Measurements from ENCODE around the gene FAH. TPM values are rescaled to one million over a fixed set of nuclear protein-coding genes. Genes with fewer than 3 reads are reported as not detected.

FAH gene
- total RNA-seq, 1 donor: 17.7 TPM

- Histone ChIP-seq H3K4me3 (ENCODE audit: insufficient read depth, low read length) (no peak overlapping the region), H3K79me2 (ENCODE audit: insufficient read depth, low read length) (no peaks in the 10 kb centered on the region), H3K4me1 (ENCODE audit: insufficient read depth, low read length) (peaks cover 15% of the 10 kb centered on the region), H3K36me3 (ENCODE audit: insufficient read depth, low read length) (peaks cover 47% of the 10 kb centered on the region), H3K27ac (ENCODE audit: low read depth, low read length) (no peak overlapping the region), H4K20me1 (ENCODE audit: insufficient read depth, low read length) (no peaks in the 10 kb centered on the region), H2AFZ (ENCODE audit: low read length) (no peak overlapping the region), H3K27me3 (ENCODE audit: insufficient read depth, low read length) (no peaks in the 10 kb centered on the region), H3K4me2 (ENCODE audit: insufficient read depth, low read length) (no peak overlapping the region), H3K9me3 (ENCODE audit: low read depth, low read length) (no peaks in the 10 kb centered on the region)
- TF ChIP-seq CTCF (IDR thresholded peaks at IDR 0.05; ENCODE audit: extremely low read depth, low read depth, low read length): no peak
- DNase-seq (ENCODE audit: insufficient read length, low spot score, missing footprints): peak; percentile 86
These were observed 29.9 kb downstream of the FAH start for GRCh38 chr15:80182611-80183261.

GRCh38 chr15:80183306-80183705, 30.5 kb downstream of the FAH start:
- Histone ChIP-seq H3K4me2 (ENCODE audit: insufficient read depth, low read length) (no peak overlapping the region), H3K27ac (ENCODE audit: low read depth, low read length) (no peak overlapping the region), H3K4me1 (ENCODE audit: insufficient read depth, low read length) (peaks cover 15% of the 10 kb centered on the region), H3K27me3 (ENCODE audit: insufficient read depth, low read length) (no peaks in the 10 kb centered on the region), H3K4me3 (ENCODE audit: insufficient read depth, low read length) (no peak overlapping the region), H3K79me2 (ENCODE audit: insufficient read depth, low read length) (no peaks in the 10 kb centered on the region), H3K36me3 (ENCODE audit: insufficient read depth, low read length) (peaks cover 47% of the 10 kb centered on the region), H4K20me1 (ENCODE audit: insufficient read depth, low read length) (no peaks in the 10 kb centered on the region), H3K9me3 (ENCODE audit: low read depth, low read length) (no peaks in the 10 kb centered on the region), H2AFZ (ENCODE audit: low read length) (no peak overlapping the region)
- TF ChIP-seq CTCF (IDR thresholded peaks at IDR 0.05; ENCODE audit: extremely low read depth, low read depth, low read length): no peak
- no peak for DNase-seq (ENCODE audit: insufficient read length, low spot score, missing footprints)

GRCh38 chr15:80183886-80184285, 31.1 kb downstream of the FAH start:
- H2AFZ ChIP-seq (ENCODE audit: low read length): no peak overlapping the region
- H3K27me3 ChIP-seq (ENCODE audit: insufficient read depth, low read length): no peaks in the 10 kb centered on the region
- no peak overlapping the region for H3K27ac ChIP-seq (ENCODE audit: low read depth, low read length)
- peaks cover 15% of the 10 kb centered on the region for H3K4me1 ChIP-seq (ENCODE audit: insufficient read depth, low read length)
- H3K4me3 ChIP-seq (ENCODE audit: insufficient read depth, low read length): no peak overlapping the region
- no peaks in the 10 kb centered on the region for H3K79me2 ChIP-seq (ENCODE audit: insufficient read depth, low read length)
- H3K4me2 ChIP-seq (ENCODE audit: insufficient read depth, low read length): no peak overlapping the region
- peak; percentile 9 for TF ChIP-seq CTCF (IDR thresholded peaks at IDR 0.05; ENCODE audit: extremely low read depth, low read depth, low read length)
- H3K36me3 ChIP-seq (ENCODE audit: insufficient read depth, low read length): peaks cover 47% of the 10 kb centered on the region
- H3K9me3 ChIP-seq (ENCODE audit: low read depth, low read length): no peaks in the 10 kb centered on the region
- H4K20me1 ChIP-seq (ENCODE audit: insufficient read depth, low read length): no peaks in the 10 kb centered on the region
- no peak for DNase-seq (ENCODE audit: insufficient read length, low spot score, missing footprints)

GRCh38 chr15:80184554-80184953, 31.8 kb downstream of the FAH start:
- Histone ChIP-seq H4K20me1 (ENCODE audit: insufficient read depth, low read length) (no peaks in the 10 kb centered on the region), H3K4me1 (ENCODE audit: insufficient read depth, low read length) (peaks cover 10% of the 10 kb centered on the region), H3K27ac (ENCODE audit: low read depth, low read length) (no peak overlapping the region), H3K27me3 (ENCODE audit: insufficient read depth, low read length) (no peaks in the 10 kb centered on the region), H3K4me3 (ENCODE audit: insufficient read depth, low read length) (no peak overlapping the region), H2AFZ (ENCODE audit: low read length) (no peak overlapping the region), H3K79me2 (ENCODE audit: insufficient read depth, low read length) (no peaks in the 10 kb centered on the region), H3K9me3 (ENCODE audit: low read depth, low read length) (no peaks in the 10 kb centered on the region), H3K36me3 (ENCODE audit: insufficient read depth, low read length) (peaks cover 47% of the 10 kb centered on the region), H3K4me2 (ENCODE audit: insufficient read depth, low read length) (no peak overlapping the region)
- DNase-seq (ENCODE audit: insufficient read length, low spot score, missing footprints): no peak
- TF ChIP-seq CTCF (IDR thresholded peaks at IDR 0.05; ENCODE audit: extremely low read depth, low read depth, low read length): no peak

Data from osteoblast (primary cell).